ENCODE measurements around the gene ETNPPL.

DNA sequence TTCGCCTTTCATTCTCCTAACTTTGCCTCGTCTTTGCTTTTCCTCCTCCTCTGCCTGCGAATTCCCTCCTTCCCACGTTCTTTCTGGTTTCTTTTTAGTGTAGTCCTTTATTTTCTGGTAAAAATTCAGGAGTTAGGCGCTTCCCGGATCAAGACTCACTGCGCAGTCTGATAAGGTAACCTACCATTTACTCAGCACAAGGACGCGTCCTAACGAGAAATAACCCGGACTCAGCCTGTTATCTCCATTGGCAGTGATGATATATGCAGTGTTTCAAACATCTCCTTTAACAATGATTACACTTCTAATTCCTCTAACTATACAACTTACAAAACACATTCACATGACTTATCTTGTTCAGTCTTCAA is 357 bp upstream of the ETNPPL start:
- TF ChIP-seq, protein P1, sequence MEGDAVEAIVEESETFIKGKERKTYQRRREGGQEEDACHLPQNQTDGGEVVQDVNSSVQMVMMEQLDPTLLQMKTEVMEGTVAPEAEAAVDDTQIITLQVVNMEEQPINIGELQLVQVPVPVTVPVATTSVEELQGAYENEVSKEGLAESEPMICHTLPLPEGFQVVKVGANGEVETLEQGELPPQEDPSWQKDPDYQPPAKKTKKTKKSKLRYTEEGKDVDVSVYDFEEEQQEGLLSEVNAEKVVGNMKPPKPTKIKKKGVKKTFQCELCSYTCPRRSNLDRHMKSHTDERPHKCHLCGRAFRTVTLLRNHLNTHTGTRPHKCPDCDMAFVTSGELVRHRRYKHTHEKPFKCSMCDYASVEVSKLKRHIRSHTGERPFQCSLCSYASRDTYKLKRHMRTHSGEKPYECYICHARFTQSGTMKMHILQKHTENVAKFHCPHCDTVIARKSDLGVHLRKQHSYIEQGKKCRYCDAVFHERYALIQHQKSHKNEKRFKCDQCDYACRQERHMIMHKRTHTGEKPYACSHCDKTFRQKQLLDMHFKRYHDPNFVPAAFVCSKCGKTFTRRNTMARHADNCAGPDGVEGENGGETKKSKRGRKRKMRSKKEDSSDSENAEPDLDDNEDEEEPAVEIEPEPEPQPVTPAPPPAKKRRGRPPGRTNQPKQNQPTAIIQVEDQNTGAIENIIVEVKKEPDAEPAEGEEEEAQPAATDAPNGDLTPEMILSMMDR (IDR thresholded peaks at IDR 0.05; ENCODE audit: low read length): no peak
- TF ChIP-seq EZH2 (IDR thresholded peaks at IDR 0.05; ENCODE audit: borderline replicate concordance, low read length): no peak

Measured in OCI-LY1 (cell line).